Stimulated activated naive CD4-positive, alpha-beta T cell (primary cell): ENCODE data around the gene ALDH3B1.

ENCODE experiments used
- DNase-seq, 6 experiments: peaks; one replicate each; lab custom pipeline; 2025; lab: John Stamatoyannopoulos, UW

The ALDH3B1 gene

DNA sequence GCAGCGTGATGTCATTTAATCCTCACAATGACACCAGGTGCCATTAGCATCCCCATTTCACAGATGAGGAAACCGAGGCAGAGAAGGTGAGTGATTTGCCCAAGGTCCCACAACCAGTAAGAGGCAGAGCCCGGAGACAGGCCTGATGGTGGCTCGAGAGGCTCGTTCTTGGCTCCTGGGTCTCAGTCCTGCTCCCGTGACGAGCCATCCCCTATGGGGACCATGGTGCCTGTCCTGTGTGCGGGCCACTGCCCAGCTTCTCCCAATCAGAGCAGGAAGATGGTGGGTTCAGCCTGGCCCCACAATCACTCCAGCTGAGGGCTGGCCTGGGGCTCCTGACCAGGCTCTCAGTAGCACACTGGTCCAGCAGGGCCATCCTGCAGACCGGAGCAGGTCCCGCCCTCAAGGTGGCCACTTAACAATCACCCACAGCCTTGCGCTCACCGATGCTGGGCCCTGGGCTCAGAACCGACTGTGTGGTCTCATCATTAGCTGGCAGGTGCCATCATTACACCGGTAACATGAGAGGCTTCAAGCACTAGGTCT is 3.6 kb downstream of the ALDH3B1 start:
- DNase-seq = no peak

DNA sequence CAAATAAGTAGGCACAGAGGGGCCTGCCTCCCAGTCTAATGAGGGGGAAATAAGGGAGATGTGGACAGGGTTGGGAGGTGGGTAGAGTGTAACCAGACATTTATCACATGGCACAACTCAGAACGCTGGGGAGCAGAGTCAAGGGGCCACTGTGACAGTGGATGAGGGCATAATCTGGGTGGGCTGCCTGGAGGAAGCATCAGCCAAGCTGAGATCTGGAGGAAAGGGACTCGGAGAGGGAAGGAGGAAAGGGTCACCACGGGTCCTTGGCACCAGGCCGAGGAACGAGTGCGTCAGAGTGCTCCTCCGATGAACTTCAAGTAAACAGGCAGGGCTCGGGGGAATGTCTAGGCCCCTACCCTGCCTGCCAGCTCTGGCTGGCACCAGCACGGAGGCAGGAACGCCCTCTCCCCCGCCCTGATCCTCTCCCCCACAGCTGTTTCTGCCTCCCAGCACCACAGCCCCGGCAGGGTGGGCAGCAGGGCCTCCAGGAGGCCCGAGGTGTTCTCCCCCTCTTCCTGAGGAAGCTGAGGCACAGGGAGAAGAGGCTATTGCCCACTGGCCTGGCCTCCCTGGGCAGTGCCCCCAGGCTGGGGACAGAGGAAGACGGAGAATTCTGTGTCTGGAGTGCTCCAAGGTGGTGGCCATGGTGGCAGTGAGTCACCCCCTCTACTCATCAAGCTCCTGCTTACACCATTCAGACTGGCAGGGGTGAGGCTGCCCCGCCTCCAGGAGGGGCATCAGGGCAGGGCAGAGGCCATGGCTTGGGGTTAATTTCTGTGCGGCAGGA is 4.2 kb downstream of the ALDH3B1 start:
- no peak for DNase-seq

DNA sequence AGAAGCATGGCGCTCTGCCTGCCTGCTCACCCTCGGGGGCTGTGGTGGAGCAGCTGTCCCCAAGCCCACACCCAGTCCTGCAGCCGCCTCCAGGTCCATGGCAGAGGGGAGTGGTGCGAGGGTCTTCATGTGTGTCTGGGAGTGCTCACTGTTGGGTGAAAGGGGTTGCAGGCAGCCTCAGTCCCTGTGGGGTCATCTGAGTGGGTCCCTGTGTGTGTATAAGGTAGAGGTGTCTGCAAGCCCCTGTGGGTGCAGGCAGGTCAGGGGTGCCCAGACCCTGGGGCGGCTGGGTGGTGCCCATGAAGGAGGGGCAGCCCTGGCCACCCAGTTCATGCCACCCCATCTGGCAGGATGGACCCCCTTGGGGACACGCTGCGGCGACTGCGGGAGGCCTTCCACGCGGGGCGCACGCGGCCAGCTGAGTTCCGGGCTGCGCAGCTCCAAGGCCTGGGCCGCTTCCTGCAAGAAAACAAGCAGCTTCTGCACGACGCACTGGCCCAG is 4.9 kb downstream of the ALDH3B1 start:
- no peak for DNase-seq

DNA sequence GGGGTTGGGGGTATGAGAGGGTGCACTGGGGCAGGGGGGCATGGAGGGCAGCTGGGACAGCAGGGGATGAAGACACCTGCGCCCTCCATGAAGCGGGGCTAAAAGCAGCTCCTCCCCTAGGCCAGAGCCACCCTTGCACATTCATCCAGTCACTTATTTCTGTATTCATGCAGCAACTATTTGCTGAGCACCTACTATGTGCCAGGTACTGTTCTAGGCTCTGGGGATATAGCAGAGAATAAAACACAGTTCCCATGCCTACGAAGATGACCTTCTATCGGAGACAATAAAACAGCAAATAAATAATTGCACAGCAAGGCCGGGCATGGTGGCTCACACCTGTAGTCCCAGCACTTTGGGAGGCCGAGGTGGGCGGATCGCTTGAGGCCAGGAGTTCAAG is 5.3 kb downstream of the ALDH3B1 start:
- DNase-seq = no peak

DNA sequence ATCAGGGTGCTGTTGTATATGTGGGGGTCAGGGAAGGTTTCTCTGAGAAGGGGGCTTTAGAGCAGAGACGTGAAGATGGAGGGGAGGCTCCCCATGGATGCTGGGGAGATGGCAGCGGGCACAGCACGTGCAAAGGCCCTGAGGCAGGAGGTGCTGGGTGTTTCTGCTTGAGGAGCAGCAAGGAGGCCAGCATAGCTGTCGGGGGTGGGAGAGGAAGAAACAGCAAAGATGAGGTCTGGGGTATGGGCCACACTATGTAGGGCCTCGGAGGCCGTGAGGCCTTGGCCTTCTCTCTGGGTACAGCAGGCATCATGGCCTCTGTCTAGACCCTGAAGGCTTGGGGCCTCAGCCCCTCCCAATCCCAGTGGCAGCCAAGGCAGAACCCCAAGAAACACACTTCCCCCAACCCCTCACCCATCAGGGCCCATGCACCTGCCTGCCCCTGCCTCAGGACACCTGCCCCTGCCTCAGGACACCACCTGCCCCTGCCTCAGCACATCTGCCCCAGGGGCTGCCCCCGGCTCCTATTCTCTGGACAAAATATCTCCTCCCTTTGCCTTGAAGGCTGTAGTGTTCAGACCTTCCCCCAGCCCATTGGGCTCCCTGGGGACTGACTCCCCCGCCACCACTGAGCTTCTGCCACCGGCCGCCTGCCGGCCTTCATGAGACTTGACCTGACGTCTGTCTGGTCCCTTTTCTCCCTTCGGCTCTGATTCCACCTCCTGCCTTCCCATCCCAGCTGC is 6.2 kb downstream of the ALDH3B1 start:
- DNase-seq = no peak

DNA sequence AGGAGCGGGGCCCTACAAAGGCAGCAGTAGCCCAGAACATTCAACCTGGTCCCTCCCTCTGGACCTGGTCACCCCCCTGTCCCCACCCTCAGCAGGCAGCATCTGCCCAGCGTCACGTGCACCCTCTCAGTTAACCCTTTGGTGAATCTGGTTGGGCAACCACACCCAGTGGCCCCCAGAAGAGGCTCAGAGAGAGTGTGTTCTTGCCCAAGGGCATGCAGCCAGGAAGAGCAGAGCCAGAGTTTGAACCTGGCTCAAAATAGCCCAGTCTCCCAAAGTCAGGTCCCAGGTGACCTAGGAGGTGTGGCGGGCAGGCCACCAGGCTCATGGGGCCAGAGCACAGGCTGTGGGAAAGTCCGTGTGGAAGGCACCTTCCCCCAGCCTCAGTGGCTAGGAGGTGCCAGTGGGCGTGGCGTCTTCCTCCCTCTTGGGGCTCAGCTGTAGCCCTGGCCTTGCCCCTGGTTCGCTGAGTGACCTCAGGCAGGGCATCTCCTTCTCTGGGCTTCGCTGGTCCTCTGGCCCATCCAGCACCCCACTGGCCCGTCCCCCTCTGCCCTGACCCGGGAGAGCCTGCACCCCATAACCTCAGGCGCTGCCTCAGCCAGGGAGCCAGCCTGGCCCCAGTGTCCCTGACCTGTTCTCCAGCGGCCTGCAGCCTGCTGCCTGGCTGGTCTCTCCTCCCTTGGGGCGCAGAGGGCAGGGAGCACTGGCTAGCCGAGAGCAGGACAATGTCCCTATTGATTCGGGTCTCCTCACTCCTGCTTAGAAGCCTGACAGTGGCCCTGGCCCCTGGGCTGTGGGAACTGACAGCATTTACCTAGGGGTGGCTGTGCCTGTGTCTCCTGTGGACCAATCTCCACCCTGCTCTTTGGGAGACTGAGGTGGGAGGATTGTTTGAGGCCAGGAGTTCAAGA is 7.0 kb downstream of the ALDH3B1 start:
- DNase-seq = no peak

DNA sequence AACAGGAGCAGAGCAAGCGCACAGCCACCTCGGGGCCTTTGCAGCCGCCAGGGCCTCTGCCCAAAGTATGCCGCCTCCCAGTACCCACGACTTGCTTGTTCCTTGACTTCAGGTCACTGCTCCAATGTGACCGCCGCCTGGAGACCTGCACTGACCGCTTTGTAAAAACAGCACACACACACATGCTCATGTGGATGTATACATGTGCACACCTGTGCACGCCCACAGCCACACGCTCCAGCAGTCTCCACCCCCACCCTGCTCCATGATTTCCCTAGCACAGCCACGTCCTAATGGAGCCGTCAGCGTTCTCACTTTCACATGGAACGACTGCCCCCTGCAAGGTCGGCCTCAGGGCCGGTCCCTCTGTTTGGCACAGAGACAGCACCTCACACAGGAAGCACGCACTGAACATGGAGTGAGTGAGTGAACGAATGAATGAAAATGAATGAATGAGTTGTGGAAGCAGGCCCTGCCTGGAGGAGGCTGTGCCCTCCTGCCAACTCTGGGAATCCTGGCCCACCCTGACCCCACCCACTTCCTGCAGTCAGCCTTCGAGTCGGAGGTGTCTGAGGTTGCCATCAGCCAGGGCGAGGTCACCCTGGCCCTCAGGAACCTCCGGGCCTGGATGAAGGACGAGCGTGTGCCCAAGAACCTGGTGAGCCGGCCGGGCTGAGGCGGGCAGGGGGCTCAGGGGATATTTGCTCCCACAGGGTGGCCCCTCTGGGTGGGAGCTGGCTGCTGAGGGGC is 8.0 kb downstream of the ALDH3B1 start:
- no peak for DNase-seq

DNA sequence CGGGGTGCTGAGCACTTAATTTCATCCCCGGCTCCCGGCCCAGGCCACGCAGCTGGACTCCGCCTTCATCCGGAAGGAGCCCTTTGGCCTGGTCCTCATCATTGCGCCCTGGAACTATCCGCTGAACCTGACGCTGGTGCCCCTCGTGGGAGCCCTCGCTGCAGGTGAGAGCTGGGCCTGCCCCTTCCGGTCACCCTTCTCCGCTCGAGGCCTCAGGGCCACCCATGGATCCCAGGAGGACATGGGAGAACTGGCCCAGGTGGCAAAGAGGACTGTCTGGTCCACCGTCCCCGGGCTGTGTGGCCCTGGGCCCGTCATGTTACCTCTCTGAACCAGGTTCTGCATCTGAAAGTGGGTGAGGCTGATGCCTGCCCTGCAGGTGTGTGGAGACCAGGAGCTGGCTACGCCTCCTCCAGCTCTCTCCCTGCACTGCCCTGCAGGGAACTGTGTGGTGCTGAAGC is 8.6 kb downstream of the ALDH3B1 start:
- DNase-seq = no peak

DNA sequence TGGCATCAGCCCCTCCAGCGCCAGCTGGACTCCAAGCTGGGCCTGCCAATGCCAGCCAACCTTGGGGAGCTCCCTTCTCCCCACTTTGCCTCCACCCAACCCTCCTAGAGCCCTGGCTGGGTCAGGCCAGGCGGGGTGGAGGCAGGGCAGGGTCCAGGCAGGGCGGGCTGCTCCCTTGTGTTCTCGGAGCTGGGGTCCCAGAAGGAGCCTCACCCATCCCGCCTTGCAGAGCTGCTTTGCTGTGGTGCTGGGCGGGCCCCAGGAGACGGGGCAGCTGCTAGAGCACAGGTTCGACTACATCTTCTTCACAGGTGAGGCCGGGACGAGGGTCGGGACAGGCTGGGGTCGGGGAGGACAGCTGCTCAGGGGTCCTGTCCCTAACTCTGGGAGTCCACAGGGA is 9.4 kb downstream of the ALDH3B1 start:
- no peak for DNase-seq

DNA sequence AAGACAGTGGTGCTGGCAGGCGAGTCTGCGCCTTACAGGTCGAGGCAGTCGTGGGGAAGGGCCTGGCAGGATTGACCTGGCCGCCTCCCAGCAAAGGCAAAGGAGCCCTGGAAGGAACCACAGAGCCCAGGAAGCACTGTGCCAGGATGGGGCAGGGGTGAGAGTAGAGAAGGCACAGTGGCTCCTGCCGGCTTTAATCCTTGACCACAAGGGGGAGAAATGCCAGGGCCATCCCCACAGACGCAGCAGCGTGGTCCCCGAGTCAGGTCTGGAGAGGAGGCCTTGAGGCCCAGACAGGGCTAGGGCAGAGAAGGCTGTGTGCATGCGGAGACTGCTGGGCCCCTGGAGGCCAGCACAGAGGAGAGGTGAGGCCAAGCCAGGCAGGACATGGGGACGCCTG is 10.4 kb downstream of the ALDH3B1 start:
- no peak for DNase-seq

DNA sequence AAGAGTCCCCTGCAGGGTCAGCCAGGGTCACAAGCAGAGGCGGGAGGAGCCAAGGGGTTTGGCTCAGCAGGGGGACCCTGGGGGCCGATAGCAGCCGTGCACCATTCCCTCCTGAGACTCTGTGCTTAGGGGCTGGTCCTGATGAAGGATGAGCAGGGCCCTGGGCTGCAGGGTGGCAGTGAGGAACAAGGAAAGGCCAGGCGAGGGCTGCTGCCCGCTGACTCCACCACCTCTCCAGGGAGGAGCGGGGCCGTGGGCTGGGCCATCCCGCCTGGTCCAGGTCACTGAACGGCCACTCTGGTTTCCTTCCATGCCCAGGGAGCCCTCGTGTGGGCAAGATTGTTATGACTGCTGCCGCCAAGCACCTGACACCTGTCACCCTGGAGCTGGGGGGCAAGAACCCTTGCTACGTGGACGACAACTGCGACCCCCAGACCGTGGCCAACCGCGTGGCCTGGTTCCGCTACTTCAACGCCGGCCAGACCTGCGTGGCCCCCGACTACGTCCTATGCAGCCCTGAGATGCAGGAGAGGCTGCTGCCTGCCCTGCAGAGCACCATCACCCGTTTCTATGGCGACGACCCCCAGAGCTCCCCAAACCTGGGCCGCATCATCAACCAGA is 11.2 kb downstream of the ALDH3B1 start:
- DNase-seq = no peak

DNA sequence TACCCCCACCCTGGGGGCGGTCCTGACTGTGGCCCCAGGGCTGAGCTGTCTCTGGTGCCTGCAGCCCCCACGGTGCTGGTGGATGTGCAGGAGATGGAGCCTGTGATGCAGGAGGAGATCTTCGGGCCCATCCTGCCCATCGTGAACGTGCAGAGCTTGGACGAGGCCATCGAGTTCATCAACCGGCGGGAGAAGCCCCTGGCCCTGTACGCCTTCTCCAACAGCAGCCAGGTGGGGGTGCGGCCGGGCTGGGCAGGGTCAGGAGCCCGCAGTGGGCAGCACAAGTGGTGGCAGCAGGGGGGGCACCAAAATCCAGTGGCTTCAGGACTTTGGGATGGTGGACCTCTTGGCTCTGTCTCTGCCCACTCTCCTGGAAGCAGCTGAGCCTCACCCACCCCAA is 12.4 kb downstream of the ALDH3B1 start:
- no peak for DNase-seq

DNA sequence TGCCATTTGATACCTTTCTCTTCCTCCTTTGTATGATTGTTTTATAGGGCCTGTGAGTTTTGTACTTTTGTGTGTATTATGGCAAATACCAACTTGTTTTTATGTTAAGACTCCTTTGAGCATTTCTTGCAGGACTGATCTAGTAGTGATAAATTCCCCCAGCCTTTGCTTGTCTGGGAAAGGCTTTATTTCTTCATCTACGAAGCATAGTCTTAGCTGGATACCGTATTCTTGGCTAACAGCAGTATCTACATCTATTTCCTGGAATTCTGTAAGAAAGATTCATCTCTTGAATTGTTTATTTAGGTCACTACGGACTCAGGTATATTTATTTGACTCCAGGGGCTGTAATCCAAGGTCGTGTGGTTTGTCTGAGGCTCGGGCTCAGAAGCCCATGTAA is 14.4 kb downstream of the ALDH3B1 start:
- DNase-seq = no peak

DNA sequence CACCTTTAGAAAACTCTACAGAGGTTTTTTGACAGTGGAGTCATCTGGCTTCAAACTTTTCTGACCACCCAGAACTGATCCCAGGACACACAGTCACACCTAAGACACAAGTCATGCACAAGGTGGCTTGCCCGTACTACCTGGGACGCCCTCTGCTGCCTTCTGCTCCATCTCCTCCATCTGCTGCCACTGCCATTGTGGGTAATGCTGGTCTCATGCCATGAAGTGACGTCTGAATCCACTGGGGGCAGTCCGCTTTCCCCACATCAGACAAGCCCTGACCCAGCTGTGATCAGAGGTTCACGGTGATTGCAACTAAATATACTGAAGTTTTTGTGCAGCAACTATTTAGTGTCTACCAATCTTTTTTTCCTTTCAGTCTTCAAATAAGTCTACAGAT is 14.9 kb downstream of the ALDH3B1 start:
- DNase-seq = no peak

DNA sequence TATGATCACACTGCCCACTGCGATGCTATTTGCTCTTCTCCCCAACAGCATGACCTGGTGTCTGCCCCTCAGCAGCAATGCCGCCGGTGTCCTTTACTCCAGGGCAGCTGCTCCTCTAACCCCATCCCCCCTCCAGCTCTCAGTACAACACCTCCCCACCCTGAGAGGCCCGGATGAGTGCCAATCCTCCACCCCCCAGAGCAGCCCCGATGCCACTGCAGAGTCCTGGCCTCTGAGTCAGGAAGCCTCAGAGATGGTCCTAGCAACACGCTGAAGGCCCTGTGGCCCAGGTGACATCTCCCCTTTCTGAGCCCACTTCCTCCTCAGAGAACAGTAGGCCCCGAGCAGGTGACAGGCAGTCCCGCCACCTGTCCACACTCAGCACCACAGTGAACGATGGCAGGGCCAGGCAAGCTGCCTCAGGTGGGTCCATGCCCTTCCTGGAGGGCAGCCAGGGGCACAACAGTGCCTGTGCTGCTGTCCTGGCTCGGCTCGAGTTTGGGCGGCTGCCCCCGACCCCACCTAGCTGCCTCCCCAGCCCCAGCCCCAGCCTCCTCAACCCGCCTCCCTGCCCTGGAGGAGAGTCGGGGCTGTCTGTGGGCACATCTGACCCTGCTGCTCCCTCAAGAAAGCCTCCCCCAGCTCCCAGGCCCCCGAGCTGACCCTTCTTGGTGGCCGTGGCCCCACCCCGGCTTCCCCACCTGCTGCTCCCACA is 16.4 kb downstream of the ALDH3B1 start:
- no peak for DNase-seq

DNA sequence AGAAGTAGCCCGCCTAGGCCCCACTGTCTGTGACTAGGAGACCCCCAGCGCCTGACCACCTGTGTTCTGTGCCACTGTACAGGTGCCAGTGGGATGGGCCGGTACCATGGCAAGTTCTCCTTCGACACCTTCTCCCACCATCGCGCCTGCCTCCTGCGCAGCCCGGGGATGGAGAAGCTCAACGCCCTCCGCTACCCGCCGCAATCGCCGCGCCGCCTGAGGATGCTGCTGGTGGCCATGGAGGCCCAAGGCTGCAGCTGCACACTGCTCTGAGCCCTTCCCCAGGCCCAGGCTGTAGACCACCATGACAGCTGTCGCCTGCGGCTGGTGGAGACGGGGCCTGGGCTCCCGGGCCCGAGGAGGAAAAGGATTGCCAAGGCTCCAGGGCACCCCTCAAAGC is 17.5 kb downstream of the ALDH3B1 start:
- no peak for DNase-seq

DNA sequence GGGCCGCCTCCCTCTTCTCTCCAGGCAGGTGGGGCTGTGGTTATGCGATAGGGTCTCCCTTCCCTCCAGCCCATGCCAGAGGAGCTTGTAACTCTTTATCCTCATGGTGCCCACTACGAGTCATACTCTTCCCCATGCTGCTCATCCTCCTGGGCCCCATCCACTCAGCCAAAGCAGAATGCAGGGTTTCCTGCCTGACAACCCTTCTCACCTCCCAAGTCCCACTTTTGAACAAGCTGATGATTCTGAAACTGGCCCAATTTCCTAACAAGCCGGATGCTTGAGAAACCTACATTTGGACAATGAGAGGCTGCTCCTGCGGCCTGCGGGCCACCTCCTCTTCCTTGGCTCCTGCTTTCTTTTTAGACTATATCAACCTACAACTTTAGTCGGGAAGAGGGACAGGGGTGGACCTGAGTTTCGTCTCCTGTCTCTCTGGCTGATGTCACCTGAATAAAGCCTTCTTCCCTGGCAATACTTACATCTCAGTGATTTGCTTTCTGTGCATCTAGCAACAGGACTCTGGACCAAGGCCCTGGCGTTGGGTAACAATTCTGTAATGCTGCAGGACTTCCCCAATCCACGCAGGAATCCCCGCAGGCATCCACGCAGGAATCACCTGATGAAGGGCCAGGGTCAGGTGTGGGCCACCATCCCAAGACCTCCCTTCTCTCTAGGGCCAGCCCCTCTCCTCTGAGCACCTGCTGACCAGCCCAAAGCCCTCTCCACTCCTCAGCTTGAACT is 18.8 kb downstream of the ALDH3B1 start:
- no peak for DNase-seq

DNA sequence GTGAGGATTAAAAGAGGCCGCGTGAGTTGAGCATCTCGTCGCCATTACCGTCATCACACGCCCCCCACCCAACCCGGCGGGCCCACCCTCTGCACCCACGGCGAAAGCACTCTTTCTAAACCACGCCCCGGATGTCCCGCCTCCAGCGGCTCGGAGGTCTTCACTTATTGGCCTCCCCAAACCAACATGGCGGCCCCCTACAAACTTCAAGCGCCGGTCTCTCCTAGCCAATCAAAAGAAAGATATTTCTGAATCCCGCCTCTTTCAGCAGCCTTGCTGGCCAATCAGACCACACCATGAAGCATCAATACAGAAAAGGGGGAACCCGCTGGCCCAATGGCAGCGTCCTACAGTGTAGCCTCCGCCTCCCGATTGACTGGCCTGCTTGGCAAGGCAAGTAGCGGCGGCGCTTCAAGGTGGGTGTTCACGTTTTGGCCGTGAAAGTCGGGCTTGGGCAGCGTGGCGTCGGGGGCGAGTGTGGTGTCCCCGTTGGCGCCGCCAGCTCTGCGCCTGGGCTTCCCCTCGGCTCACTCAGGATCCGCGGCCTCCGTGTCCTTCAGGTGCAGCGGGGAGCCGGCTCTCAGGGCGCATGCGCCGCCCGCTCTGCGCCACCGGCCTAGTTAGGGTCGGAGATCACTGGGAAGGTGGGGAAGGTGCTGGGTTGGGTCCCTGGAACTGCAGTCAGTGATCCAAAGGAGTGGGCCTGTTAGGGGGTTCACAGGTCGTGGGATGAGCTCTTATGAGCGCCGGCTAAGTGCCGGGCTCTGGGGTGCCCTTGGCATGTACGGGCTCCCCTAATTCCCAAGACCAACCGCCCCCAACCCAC is 20.4 kb downstream of the ALDH3B1 start, which contains the start of gene NDUFS8:
NDUFS8 (plus strand) TSS at position 364 of the 826 bp plus-strand sequence. CDS start 1,471 bp downstream, outside the sequence.
- DNase-seq = peak; percentile 93 to 99 (median 97)
